Astrocyte of the hippocampus (primary cell): Measurements from ENCODE around the gene GGTLC2.
A peak's percentile ranks its signal among the peaks of the same experiment; 100 is the strongest.
"Not testable (repeated sequence)": the region's sequence is repeated elsewhere in the genome, so short reads cannot be mapped to it uniquely, and the experiment has no call there.

Experiments
- DNase-seq: peaks from one replicate; pipeline ENCODE4 v3.0.0; 2011; ENCODE audit warnings: low read depth, low spot score

Gene GGTLC2

DNA sequence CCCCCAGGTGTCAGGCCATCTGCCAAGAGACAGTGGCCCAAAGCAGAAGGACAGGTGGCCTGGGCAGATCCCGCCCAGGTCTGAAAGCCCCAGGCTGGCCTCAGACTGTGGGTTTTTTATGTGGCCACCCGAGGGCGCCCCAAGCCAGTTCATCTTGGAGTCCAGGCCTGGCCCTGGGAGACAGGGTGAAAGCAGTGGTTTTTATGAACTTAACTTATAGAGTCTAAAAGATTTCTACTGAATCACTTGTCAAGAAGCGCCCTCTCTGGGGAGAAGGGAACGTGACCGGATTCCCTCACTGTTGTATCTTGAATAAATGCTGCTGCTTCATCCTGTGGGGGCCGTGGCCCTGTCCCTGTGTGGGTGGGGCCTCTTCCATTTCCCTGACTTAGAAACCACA, 8.2 kb upstream of the GGTLC2 start:
- DNase-seq, result peak; percentile 14

DNA sequence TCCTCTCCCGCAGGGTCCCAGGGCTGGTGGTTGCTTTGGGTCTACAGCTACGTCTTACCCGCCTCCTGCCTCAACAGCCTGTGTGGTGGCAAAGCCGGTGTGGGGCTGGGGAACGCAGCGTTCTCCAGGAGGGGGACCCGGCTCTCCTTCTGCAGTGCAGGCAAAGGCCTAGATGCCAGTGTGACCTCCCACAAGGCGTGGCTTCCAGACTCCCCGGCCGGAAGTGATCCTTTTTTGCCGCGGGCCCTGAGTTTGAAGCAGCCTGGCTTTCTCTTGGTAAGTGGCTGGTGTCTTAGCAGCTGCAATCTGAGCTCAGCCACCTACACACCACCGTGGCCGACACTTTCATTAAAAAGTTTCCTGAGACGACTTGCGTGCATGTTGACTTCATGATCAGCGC, 6.1 kb upstream of the GGTLC2 start:
- not testable (repeated sequence) for DNase-seq

DNA sequence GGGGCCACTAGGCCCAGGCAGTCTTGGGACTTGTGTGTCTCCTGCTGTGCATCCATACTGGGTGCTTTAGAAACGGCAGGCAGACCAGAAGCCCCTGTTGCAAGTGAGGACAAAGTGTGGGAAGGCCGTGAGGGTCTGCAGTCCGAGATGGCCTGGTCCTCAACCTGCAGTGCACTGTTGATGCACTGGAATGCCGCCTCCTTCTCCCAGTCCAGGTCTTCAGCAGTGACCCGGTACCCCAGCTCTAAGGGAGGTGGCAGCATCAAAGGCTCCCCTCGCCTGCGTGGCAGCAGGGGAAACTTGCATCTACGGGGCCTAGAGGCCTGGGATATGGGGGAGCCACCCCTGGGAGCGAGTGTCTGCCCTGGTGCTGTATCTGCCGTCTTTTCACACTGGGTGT, 2.2 kb upstream of the GGTLC2 start:
- DNase-seq, result not testable (repeated sequence)

DNA sequence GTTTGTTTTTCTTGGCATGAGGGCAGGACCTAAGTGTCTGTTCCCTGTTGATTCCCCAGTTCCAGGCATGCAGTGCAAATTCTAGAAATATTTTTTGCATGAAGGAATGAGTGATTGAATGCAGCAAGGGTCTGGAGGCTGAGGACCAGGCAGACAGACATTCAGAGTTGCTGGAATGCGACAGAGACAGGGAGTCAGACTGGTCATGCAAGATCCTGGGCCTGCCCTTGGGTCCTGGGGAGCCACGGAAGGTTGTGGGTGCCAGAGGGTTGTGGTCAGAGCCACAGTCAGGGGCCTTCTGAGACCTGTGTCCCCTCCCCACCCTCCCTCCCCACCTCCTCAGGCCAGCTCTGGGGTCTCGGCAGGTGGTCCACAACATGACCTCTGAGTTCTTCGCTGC, 1.6 kb downstream of the GGTLC2 start:
- DNase-seq, result not testable (repeated sequence)

DNA sequence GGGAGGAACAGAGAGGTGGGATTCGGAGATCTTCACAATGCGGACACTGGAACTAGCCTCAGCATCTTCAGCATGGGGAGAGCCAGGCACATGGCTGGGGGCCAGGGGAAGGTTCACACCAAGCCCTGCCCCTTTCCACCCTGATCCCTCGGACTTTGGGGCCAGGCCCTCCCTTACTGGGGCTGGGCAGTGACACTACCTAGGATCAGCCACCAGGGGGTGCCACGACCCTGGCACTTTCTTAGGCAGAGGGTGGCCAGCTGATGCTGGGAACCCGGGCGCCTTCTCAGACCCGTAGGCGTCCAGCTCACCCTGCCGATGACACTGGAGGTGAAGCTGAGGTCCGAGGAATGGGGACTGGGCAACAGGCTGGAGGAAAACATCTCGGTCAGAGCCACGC, 3.5 kb downstream of the GGTLC2 start:
- not testable (repeated sequence) for DNase-seq

DNA sequence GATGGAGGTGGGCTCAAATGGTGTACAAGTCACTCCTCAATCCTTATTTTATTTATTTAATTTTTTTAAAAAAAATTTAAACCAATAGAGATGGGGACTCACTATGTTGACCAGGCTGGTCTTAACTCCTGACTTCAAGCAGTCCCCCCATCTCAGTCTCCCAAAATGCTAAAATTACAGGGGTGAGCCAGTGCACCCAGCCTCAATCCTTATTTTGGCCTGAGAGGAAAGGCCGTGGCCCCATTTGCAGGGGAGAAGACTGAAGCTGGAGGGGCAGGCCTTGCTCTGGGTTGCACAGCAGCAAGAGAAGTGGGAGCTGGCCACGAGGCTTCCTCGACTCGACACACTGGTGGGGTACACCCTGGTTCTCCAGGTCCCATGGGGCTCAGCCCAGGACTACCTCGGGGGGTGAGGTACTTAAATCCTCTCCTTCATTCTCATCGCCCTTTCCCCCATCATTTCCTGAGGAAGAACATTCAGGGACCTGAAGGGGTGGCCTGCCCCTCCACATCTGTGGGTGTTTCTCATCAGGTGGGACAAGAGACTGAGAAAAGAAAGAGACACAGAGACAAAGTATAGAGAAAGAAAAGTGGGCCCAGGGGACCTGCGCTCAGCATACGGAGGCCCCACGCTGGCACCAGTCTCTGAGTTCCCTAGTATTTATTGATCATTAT, 4.6 kb downstream of the GGTLC2 start:
- not testable (repeated sequence) for DNase-seq

DNA sequence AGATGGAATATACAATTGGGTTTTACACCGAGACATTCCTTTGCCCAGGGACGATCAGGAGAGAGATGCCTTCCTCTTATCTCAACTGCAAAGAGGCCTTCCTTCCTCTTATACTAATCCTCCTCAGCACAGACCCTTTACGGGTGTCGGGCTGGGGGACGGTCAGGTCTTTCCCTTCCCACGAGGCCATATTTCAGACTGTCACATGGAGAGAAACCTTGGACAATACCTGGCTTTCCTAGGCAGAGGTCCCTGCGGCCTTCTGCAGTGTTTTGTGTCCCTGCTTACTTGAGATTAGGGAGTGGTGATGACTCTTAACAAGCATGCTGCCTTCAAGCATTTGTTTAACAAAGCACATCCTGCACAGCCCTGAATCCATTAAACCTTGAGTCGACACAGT, 5.3 kb downstream of the GGTLC2 start:
- DNase-seq, result not testable (repeated sequence)

DNA sequence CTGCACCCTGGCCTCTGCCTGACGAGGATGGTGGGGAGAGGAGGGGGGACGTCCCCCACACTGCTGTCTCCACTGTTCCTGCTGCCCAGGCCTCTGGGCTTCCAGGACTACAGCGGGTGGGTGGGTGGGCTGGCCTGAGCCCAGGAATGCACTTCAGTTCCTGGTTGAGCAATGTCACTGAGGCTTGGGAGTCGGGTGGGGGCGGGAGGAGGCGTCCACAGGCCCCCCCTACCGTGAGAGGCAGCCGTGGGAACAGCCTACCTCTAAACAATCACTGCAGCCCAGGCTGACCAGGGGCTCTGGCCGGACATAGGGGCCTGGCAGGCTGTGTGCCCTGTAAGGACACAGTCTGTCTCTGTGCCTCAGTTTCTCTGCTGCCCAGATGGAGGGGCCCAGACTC, 6.0 kb downstream of the GGTLC2 start:
- DNase-seq, result not testable (repeated sequence)

DNA sequence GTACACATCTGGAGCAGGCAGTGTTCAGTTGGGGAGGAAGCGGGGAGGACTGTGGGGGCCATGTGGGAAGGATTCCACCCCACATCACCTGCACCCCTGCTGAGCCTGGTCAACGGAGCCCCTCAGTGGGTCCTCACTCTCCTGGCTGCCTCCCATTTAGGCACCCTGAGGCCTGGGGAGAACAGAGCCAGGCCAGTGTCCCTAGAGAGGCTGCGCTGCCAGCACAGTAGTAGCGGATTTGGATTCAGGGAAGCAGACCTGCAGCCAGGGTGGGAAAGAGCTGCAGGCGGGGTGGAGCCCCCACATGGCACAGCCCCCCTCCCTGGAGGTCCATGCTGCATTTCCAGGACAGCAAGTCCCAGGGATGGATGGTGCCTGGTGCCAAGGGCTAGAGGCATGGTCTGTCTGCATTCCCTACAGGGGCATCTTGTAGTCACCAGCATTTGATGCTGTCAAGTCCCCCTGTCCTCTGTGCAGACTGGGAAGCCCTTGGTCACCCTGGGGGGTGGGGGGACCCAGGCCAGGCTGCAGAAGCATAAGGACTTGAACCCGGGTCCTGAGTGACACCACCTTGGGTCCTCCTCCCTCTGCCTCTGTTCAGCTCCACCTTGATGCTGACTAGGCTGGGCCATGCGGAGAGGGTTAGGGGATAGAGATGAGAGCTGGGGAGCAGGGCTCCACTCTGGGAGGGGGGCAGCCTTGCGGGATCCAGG, 6.5 kb downstream of the GGTLC2 start:
- not testable (repeated sequence) for DNase-seq

DNA sequence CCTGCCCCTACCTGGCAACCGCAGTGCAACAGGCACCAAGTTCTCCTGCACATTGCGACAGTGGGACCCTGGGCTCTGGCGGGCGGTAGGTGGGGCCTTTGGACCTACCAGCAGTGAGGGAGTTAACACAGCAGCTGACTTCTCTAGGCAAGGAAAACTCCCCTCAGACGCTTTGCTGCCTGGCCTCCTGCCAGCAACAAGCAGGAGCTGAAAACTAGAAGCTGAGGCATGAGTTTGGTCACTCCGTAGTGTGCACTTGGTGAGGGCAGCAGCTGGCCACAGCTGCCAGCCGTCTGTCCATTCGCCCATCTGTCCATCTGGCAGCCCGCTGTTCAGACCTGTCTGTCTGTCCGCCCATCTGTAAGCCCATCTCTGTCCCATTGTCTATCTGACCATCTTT, 7.2 kb downstream of the GGTLC2 start:
- not testable (repeated sequence) for DNase-seq

DNA sequence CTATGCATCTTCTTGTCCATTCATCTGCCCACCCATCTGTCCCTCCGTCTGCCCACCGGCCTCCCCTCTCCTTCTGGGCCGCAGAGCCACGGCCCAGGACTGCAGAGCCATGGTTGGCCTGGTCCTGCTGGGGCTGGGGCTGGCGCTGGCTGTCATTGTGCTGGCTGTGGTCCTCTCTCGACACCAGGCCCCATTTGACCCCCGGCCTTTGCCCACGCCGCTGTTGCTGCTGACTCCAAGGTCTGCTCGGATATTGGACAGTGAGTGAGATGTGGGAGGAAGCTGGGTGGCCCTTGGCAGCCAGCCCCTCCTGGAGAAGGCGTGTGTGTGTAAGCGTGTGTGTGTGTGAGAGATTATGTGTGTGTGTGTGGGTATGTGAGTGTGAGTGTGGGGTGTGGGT, 7.7 kb downstream of the GGTLC2 start:
- not testable (repeated sequence) for DNase-seq

DNA sequence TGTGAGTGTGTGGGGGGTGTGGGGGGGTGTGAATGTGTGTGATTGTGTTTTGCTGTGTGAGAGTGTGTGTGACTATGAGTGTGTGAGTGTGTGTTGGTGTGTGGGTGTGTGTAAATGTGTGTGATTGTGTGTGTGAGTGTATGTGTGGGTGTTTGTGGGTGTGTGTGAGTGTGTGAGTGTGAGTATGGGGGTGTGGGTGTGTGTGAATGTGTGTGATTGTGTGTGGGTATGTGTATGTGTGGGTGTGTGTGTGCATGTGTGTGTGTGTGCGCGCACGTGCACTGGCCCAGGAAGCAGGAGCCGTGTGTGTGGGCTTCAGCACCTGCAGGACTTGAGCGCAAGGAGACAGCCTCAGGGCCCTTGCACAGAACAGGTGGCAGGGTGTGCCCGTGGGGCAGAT, 8.2 kb downstream of the GGTLC2 start:
- DNase-seq, result not testable (repeated sequence)

DNA sequence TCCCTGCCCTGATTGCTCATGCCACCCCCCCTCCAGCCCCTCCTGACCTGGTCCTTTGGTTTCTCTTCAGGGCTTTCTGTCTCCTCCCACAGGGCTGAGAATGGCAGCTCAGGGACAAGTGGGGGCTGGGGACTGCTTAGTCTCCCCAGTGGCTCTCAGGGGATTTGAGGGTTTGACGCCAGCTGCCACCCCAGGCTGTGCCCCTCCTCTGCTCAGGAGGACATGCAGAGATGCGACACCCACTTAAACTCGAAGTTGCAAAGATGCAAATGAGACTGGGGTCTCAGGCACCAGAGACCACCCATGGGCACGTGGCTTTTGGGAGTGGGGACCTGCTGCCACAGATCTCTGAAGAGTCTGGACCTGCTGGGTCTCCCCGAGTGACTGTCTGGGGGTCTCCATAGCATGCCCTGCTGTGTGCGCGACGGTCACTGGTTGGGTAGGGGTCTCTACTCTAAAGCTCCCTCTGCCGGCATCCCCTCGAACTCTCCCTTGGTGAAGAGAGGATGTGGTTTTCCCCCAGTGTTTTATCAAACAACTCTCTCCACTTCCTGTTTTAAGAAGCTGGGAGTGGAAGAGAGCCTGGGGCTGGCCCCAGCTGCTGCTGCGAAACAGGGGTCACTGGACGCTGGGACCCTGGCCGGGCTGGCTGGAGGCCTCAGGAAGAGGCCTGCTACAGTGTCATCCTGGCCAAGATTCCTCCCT, 9.4 kb downstream of the GGTLC2 start:
- DNase-seq, result not testable (repeated sequence)

DNA sequence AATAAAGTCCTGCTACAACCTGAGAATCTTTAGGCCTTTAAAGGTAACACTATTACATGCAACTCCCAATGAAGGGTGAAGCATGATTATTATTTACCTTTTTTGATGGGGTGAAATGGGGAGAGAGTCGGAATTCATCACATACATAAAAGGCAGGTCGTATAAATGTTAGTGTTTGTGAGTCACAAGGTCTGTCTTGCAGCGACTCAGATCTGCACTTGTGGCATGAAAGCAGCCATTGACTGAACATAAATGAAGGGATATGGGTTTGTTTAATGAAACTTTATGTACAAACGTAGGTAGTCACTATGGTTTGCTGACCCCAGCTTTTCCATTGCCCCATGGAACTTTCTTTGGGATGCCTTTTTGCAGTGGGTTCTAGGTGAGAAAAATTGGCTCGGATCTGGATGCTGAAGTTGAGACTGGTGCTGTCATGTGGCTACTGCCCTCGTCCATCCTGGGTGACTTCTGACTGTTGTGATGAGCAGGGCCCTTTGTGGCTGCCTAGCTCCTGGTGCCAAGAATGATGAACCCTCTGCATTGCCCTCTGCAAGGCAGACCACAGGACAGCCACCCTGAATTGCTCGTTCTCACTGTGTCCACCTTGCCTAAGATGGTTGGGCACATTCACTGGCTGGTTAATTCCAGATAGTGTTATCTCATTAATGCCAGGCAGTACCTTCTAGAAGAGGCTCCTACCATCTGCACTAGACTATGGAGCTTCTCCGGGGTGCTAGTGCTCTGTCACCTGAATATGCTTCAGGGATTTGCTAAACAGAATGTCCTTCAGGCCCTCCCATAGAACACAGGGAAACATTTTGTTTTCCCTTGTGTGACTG, 11.3 kb downstream of the GGTLC2 start:
- no peak for DNase-seq

DNA sequence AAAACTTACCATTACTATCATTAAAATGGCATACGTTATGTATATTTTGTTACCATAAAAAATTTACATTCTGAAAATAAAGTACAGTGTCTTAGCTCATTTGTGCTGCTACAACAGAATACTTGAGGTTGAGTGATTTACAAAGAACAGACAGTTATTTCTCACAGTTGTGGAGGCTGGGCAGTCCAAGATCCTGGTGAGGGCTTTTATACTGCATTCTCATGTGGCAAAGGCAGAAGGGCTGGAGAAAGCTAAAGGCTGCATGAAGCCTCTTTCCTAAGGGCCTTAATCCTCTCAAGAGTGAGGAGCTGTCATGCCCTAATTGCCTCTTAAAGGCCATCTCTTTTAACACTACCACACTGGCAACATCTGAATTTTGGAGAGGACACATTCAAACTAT, 13.3 kb downstream of the GGTLC2 start:
- DNase-seq, result no peak

DNA sequence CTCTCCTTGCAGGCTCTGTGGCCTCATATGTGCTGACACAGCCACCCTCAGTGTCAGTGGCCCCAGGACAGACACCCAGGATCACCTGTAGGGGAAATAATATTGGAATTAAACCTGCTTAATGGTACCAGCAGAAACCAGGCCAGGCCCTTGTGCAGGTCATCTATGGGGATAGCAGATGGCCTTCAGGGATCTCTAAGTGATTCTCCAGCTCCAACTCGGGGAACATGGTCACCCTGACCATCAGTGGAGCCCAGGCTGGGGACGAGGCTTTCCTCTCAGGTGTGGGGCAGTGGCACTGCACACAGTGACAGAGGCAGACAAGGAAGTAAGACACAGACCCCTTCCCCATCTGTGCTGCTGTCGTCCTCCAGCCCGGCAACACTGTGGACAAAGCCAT, 16.9 kb downstream of the GGTLC2 start:
- DNase-seq, result no peak

DNA sequence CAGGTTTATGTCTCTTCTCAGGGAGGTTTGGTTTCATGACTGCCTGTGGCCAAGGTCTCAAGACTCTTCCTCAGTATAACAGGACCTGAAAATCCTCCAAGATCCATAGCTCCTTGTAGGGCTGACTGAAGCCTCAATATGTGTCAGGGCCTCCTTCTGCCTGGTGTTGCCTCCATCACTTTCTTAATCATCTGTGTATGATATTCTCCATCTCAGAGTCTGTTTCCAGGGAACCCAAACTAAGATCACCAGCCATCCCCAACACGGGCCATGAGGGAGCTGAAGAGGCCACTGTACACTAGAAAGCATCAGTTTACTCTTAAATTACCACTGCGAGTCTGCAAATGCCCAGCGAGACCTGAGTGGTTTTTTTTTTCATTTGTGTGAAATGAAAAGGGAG, 17.7 kb downstream of the GGTLC2 start:
- DNase-seq, result no peak

DNA sequence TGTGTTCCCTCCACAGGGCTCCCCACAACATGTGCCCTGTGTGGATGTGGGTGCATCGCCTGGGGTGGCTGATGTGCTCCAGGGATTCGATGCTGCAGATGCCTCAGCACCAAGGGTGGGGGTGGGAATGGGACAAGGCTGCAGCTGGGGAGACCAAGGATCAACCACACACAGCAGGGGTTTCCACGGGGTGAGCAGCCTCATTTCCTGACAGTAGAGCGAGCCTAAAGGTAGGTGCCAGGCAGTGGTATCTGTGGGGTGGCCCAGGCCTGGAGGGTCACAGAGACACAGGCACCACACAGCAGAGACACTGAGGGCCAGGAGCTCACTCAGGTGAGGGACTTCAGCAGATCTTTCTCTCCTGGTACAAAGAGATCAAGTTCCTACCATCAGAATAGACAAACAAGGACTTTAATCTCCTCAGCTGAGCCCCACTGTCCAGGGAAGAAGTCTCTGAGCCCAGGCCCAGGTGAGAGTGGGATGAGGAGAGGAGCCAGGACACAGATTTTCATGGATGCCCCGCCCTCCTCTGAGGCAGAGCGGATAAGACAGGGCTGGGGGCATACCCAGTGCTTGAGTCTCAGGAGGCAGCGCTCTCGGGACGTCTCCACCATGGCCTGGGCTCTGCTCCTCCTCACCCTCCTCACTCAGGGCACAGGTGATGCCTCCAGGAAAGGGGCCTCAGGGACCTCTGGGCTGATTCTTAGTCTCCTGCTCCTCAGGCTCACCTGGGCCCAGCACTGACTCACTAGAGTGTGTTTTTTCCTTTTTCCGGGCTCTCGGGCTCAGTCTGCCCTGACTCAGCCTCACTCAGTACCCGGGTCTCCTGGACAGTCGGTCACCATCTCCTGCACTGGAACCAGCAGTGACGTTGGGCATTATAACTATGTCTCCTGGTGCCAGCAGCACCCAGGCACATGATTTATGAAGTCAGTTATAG, 19.7 kb downstream of the GGTLC2 start:
- no peak for DNase-seq

DNA sequence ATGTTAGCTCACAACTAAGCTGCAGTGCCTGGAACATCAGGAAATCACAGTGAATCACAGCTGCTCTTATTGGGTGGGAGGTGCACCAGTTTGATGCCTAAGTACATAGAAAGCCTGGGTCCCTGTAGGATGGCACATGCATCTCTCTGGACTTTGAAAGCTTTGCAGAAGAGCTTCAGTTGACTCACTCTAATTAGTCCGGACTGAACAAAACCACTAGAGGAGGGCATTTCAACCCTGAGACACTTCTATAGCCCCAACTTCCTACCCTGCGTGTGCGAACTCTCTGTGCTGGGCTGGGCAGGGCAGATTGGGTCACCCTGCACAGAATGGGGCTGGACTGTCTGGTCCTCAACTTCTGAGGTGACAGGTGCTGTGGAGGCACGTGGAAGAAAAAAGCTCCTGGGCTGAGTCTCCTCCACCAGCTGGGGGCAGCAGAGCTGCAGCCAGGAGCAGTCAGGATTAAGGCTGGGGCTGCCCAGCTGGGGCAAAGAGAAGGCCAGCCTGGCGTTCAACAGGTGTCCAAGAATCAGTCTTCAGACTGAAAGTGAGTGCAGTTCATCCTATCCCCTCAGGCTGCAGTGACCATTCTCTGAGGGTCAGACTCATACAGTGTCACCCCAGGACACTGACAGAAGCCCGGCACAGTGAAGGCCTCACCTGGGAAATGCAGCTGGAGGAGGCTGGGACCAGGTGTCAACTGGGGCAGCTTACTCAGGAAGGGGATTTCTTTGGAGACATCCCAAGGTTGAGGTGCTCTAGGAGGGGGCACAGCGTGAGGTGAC, 22.1 kb downstream of the GGTLC2 start:
- no peak for DNase-seq
